Activated B cell treated with CpG ODN at 0.5 μM for 24 hours (primary cell): Measurements from ENCODE around the gene GPR107. TPM values are rescaled to one million over a fixed set of nuclear protein-coding genes. Genes with fewer than 3 reads are reported as not detected.

Source experiments
- ATAC-seq: fragments of 200-7000 bp; cut with Tn5 transposase; one replicate; pipeline ENCODE4 v1.10.0; 2021; ENCODE audit warnings: low read depth, mild to moderate bottlenecking, moderate library complexity
- CTCF ChIA-PET: fragments of 350-600 bp; sonication (Branson Sonifier 250); formaldehyde crosslinking; loops from one replicate; lab custom pipeline; 2021; ENCODE audit warnings: antibody characterized with exemption; lab: Charles Lee
- POLR2A ChIA-PET: fragments of 350-600 bp; sonication (Branson Sonifier 250); formaldehyde crosslinking; loops from one replicate; lab custom pipeline; 2021; ENCODE audit warnings: antibody characterized with exemption; lab: Charles Lee
- DNase-seq: peaks from one replicate; pipeline ENCODE4 v3.0.0; 2022
- H3K27ac Mint-ChIP-seq: one replicate; pipeline ENCODE4 v1.8.0; 2020; ENCODE audit warnings: mixed read lengths
- H3K27me3 Mint-ChIP-seq: one replicate; pipeline ENCODE4 v1.8.0; 2021; ENCODE audit warnings: mixed read lengths
- H3K36me3 Mint-ChIP-seq: one replicate; pipeline ENCODE4 v1.8.0; 2021; ENCODE audit warnings: low read depth, mixed read lengths
- H3K4me1 Mint-ChIP-seq: one replicate; pipeline ENCODE4 v1.8.0; 2021; ENCODE audit warnings: mixed read lengths
- H3K4me3 Mint-ChIP-seq: one replicate; pipeline ENCODE4 v1.8.0; 2020; ENCODE audit warnings: mild to moderate bottlenecking, mixed read lengths
- H3K9me3 Mint-ChIP-seq: one replicate; pipeline ENCODE4 v1.8.0; 2020; ENCODE audit warnings: mixed read lengths
- CTCF ChIP-seq: fragments of 200-600 bp; IDR thresholded peaks from one replicate; pipeline ENCODE4 v1.8.0; 2022; ENCODE audit warnings: antibody characterized with exemption, mild to moderate bottlenecking
- intact Hi-C: fragments of 100-400 bp; cut with micrococcal nuclease; formaldehyde crosslinking; loops from one replicate; pipeline ENCODE4 v1.15.1; 2024
- total RNA-seq: library from RNA; stranded (reverse); gene quantifications from 2 replicates; pipeline ENCODE4 v1.2.3, GENCODE V29; 2022

The GPR107 gene
- total RNA-seq, 1 donor from 2014 or later, result 19.6 TPM

GRCh38 chr9:130058887-130059286, 5.2 kb downstream of the GPR107 start:
- CTCF ChIA-PET, result no interaction called here
- no peak for ATAC-seq
- no peak for DNase-seq
- intact Hi-C loops, result no loop called here
- POLR2A ChIA-PET, result interaction anchor here (0.7 kb wide), 1 partner anchor 432 kb away, joined by 3 read pairs; no protein-coding TSS in a partner anchor
- Mint-ChIP-seq H3K9me3 (no peaks in the 10 kb centered on the region), H3K4me1 (peaks cover 31% of the 10 kb centered on the region), H3K27ac (no peak overlapping the region), H3K36me3 (peaks cover 12% of the 10 kb centered on the region), H3K27me3 (no peaks in the 10 kb centered on the region), H3K4me3 (no peak overlapping the region)
- TF ChIP-seq CTCF, result no peak

DNA sequence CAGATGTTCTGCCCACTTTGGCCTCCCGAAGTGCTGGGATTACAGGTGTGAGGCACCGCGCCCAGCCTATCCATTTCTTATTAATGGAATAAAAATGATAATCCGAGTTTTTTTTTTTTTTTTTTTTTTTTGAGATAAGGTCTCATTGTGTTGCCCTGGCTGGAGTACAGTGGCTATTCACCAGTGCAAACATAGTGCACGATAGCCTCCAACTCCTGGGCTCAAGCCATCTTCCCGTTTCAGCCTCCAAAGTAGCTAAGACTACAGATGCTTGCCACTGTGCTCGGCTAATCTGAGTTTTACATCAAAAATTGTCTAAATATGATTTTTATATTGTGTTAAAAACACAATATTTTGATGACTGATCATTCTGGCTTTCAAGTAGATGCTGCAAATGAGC, 6.6 kb downstream of the GPR107 start:
- Mint-ChIP-seq H3K27ac (no peak overlapping the region), H3K36me3 (peaks cover 16% of the 10 kb centered on the region), H3K4me1 (peaks cover 22% of the 10 kb centered on the region), H3K9me3 (no peaks in the 10 kb centered on the region), H3K27me3 (no peaks in the 10 kb centered on the region), H3K4me3 (no peak overlapping the region)
- ChIA-PET CTCF (no interaction called here), POLR2A (interaction anchor here (0.6 to 0.7 kb wide), 3 partner anchors 17 to 128 kb away, joined by 3 read pairs; partner anchors contain the start of gene FNBP1)
- intact Hi-C loops, result no loop called here
- no peak for TF ChIP-seq CTCF
- no peak for DNase-seq
- no peak for ATAC-seq

- no peak for TF ChIP-seq CTCF
- ChIA-PET CTCF (no interaction called here), POLR2A (interaction anchor here (0.8 to 1.7 kb wide), 6 partner anchors 10 to 77 kb away, joined by 3 to 6 read pairs (median 4); no protein-coding TSS in a partner anchor)
- Mint-ChIP-seq H3K27ac (no peak overlapping the region), H3K27me3 (no peaks in the 10 kb centered on the region), H3K4me3 (no peak overlapping the region), H3K9me3 (no peaks in the 10 kb centered on the region), H3K4me1 (peaks cover 23% of the 10 kb centered on the region), H3K36me3 (peaks cover 19% of the 10 kb centered on the region)
- intact Hi-C loops, result no loop called here
- ATAC-seq, result no peak
- DNase-seq, result no peak
Observed at GRCh38 chr9:130062750-130063149, 9.0 kb downstream of the GPR107 start.

GRCh38 chr9:130064621-130065020, 10.9 kb downstream of the GPR107 start:
- Mint-ChIP-seq H3K27ac (peak overlapping the region; percentile 24), H3K27me3 (no peaks in the 10 kb centered on the region), H3K4me1 (peaks cover 36% of the 10 kb centered on the region), H3K36me3 (peaks cover 13% of the 10 kb centered on the region), H3K4me3 (no peak overlapping the region), H3K9me3 (no peaks in the 10 kb centered on the region)
- DNase-seq (no peak), ATAC-seq (no peak)
- intact Hi-C loops, result no loop called here
- TF ChIP-seq CTCF, result no peak
- CTCF ChIA-PET, result no interaction called here
- POLR2A ChIA-PET, result interaction anchor here (0.5 to 0.7 kb wide), 3 partner anchors 44 to 159 kb away, joined by 3 to 9 read pairs (median 7); no protein-coding TSS in a partner anchor

DNA sequence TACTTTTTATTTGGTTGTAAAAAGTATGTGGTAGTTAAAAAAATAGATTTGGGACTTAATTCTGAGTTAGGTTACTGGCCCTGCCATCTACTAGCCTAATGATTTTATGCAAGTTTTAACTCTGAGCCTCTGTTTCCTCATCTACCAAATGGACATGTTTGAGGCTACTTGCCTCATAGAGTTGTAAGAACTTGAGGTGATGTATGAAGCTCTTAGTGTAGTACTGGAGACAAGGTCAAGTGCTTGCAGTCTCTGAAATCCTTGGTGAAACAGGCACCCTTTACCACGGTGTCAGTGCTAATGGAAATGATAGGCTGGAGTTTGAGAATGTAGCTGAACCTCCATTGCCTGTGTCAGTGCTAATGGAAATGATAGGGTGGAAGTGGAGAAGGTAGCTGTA, 15.3 kb downstream of the GPR107 start:
- Mint-ChIP-seq H3K27me3 (no peaks in the 10 kb centered on the region), H3K36me3 (peaks cover 16% of the 10 kb centered on the region), H3K4me3 (no peak overlapping the region), H3K9me3 (no peaks in the 10 kb centered on the region), H3K27ac (peak overlapping the region; percentile 46), H3K4me1 (peaks cover 27% of the 10 kb centered on the region)
- CTCF ChIA-PET, result interaction anchor here (1.2 kb wide), 1 partner anchor 29 kb away, joined by 4 read pairs; no protein-coding TSS in a partner anchor
- intact Hi-C loops, result no loop called here
- ATAC-seq (no peak), DNase-seq (no peak)
- POLR2A ChIA-PET, result interaction anchor here (0.6 to 1.1 kb wide), 3 partner anchors 36 to 176 kb away, joined by 3 to 4 read pairs (median 3); no protein-coding TSS in a partner anchor
- TF ChIP-seq CTCF, result no peak
